ENCODE results near the gene CCDC190. TPM values are rescaled to one million over a fixed set of nuclear protein-coding genes. Genes with fewer than 3 reads are reported as not detected.

Gene CCDC190
- total RNA-seq, 4 donors from 2014 or later, result not detected

- no peak for TF ChIP-seq CTCF (IDR thresholded peaks at IDR 0.05; ENCODE audit: low read depth)
Measured at GRCh38 chr1:162846256-162847212, 14.4 kb downstream of the CCDC190 start.

- no peak for TF ChIP-seq CTCF (IDR thresholded peaks at IDR 0.05; ENCODE audit: low read depth)
Measured at GRCh38 chr1:162844153-162844552, 16.8 kb downstream of the CCDC190 start.

- no peak for TF ChIP-seq CTCF (IDR thresholded peaks at IDR 0.05; ENCODE audit: low read depth)
Measured at GRCh38 chr1:162840250-162840839, 20.6 kb downstream of the CCDC190 start.

- no peak for TF ChIP-seq CTCF (IDR thresholded peaks at IDR 0.05; ENCODE audit: low read depth)
Measured at GRCh38 chr1:162838863-162839262, 22.1 kb downstream of the CCDC190 start.

GRCh38 chr1:162835157-162835899 lies 25.6 kb downstream of the CCDC190 start:
- no peak for TF ChIP-seq CTCF (IDR thresholded peaks at IDR 0.05; ENCODE audit: low read depth)

GRCh38 chr1:162832470-162832869 lies 28.5 kb downstream of the CCDC190 start:
- no peak for TF ChIP-seq CTCF (IDR thresholded peaks at IDR 0.05; ENCODE audit: low read depth)

- TF ChIP-seq CTCF (IDR thresholded peaks at IDR 0.05; ENCODE audit: low read depth), result no peak
Measured at GRCh38 chr1:162829268-162829667, 31.7 kb downstream of the CCDC190 start.
